Measurements from ENCODE around the gene DLG2.

GRCh38 chr11:85096939-85097338 is 530.2 kb downstream of the DLG2 start:
- TF ChIP-seq YY1 (IDR thresholded peaks at IDR 0.05): no peak
- no peak for TF ChIP-seq CTCF (IDR thresholded peaks at IDR 0.05; ENCODE audit: low read depth, low read length, missing input control)
- no peak for TF ChIP-seq TAF1 (conservative IDR thresholded peaks at IDR 0.05)
- TF ChIP-seq EGR1 (IDR thresholded peaks at IDR 0.05; ENCODE audit: low read depth in 2 of 2): no peak
